C4-2B (cell line): ENCODE measurements around the gene MET.

ENCODE experiments used
- ZFX ChIP-seq: fragments of 450-650 bp; IDR thresholded peaks from 2 replicates; pipeline ENCODE4 v1.6.1; 2017
- TF ChIP-seq, protein P1 (sequence below): fragments of 450-650 bp; conservative IDR thresholded peaks from 2 replicates; pipeline ENCODE4 v1.5.1; 2017; ENCODE audit warnings: mild to moderate bottlenecking

DNA sequence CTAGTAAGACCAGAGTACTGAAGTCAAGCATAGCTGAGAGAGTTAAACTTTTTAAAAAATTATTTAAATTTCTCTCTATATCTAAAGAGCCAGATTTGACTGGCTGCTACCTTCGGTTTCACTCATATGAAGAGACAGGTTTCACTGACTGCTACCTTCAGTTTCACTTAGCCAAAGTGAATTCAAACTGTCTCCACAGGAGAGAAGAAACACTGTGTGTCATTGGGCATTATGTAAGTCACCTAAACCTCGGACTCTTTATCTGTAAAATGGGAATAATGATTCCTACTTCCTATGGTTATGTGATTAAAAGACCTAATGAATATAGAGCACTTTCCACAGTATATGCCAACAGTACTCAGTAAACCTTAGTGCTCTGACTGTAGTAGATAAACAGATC, 41.6 kb upstream of the MET start:
- TF ChIP-seq, protein P1, sequence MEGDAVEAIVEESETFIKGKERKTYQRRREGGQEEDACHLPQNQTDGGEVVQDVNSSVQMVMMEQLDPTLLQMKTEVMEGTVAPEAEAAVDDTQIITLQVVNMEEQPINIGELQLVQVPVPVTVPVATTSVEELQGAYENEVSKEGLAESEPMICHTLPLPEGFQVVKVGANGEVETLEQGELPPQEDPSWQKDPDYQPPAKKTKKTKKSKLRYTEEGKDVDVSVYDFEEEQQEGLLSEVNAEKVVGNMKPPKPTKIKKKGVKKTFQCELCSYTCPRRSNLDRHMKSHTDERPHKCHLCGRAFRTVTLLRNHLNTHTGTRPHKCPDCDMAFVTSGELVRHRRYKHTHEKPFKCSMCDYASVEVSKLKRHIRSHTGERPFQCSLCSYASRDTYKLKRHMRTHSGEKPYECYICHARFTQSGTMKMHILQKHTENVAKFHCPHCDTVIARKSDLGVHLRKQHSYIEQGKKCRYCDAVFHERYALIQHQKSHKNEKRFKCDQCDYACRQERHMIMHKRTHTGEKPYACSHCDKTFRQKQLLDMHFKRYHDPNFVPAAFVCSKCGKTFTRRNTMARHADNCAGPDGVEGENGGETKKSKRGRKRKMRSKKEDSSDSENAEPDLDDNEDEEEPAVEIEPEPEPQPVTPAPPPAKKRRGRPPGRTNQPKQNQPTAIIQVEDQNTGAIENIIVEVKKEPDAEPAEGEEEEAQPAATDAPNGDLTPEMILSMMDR = no peak
- no peak for TF ChIP-seq ZFX
